Stimulated activated CD8-positive, alpha-beta memory T cell treated with anti-CD3 and anti-CD28 coated beads, Interleukin-7, amount 100 ng/mL, for 4 hours (primary cell): ENCODE results near the gene APCDD1.
"Not testable (repeated sequence)": the region's sequence is repeated elsewhere in the genome, so short reads cannot be mapped to it uniquely, and the experiment has no call there.

Source experiments
- DNase-seq, 2 donors: peaks; one replicate each; pipeline ENCODE4 v3.0.0-alpha.2; 2020; ENCODE audit warnings: low read depth in 2 of 2

The APCDD1 gene

DNA sequence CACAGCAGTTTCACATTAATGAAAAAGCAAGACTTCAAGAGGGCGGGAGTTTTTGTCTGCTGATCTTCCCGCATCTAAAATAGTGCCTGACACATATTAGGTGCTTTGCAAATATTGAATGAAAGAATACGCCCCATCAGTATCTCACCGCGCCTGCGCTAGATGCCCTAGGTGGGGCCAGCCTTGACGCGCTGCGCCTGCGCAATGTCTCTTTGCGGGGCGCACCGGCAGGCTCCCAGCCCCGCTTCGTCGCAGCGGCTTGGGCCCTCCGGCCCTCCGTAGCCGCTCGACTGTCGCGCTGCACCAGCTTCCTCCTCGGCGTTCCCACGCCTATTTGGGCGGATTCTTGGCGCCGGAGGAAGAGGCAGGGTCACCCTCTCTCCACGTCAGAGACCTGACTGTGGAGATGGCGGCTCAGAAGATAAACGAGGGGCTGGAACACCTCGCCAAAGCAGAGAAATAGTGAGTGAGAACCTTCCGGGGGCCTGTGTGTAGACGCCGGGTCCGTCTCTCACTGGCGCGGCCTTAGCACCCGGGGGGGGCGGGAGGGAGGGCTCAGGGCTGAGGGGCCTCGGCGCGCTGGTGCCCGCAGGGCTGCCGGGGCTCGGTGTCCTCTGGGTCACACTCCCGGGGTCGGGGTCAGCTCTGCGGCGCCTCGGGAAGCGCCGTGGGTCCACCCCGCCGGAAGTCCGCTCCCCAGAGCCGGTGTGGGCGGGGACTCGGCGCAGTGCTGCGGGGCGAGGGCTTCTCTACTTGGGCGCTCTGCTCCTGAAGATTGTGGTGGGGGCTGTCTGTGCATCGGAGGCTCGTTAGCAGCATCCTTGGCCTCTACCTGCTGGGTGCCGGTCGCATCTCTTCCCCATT, 71.5 kb downstream of the APCDD1 start, which contains the start of gene NAPG:
TSS of gene NAPG (plus strand) at position 331 of the 864 bp plus-strand sequence. CDS start at position 407, 76 bp downstream.
- peak; percentile 78 to 89 for DNase-seq

DNA sequence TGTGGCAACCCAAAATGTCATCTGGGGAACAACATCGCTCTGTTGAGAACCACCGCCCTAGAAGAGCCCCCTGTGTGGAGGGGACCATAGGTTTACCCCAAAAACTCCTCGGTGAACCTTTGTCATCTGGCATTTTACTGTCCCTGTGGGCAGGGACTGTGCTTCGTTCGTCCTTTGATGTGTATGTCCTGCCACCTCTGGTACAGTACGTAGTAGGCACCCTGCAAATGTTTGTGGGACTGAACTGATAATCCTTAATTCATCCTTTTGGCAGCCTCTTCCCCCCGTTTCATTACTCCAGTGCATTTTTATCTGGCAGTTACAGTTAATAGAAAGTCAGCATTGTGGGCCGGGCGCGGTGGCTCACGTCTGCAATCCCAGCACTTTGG, 72.1 kb downstream of the APCDD1 start:
- no peak for DNase-seq

DNA sequence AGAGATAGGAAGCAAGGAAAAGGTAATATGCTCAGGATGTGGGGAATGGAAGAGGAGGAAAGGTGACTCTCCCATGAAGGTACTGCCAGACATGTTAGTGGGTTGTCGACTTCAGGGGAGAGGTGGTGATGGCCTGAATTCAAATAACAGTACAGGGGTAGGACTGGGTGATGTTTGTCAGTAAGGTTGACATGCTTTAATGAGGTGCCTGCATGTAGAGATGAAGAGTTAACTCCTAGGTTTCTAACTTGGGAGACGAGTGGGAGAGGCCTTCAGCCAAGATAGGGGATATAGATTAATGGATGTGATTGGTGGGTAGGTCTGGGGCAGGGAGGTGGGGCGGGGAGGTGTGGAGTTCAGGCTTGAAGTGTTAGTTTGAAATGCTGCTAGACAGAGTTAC, 74.0 kb downstream of the APCDD1 start:
- DNase-seq, result no peak

DNA sequence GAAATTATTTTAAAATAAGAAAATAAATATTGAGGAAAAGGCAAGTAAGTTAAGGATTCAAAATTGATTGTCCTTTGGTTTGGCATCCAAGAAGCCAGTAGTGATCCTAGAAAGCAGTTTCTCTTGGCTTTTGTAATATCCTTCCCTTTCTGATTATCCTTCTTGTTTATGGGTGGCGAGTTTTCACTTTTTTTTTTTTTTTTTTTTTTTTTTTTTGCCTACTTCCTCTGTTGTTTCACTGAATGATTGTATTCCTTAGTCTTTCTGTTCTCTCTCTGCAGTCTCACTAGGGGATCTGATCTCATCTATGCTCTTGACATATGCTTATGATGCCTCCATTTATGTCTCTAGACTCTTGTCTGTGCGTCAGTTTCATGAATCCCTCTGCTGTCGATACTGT, 75.6 kb downstream of the APCDD1 start:
- no peak for DNase-seq

DNA sequence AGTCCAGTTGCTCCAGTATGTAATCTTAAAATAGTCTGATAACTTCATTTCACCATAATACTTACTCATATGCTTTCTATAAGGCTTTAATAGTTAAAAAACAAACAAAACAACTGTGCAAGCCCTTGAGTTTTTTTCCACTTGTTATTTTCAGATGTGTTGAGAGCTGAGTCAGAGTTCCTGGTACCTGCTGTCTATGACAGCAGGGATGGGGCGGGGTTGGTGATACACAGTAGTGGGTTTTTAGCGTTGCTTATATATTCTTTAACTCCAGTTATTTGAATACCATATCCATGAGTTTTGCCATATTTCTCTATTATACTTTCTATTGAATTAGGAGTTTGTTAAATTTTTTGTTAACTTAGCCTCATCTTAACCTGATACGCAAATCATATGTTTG, 76.4 kb downstream of the APCDD1 start:
- peak in 1 of 2 donors; percentile 25 for DNase-seq

DNA sequence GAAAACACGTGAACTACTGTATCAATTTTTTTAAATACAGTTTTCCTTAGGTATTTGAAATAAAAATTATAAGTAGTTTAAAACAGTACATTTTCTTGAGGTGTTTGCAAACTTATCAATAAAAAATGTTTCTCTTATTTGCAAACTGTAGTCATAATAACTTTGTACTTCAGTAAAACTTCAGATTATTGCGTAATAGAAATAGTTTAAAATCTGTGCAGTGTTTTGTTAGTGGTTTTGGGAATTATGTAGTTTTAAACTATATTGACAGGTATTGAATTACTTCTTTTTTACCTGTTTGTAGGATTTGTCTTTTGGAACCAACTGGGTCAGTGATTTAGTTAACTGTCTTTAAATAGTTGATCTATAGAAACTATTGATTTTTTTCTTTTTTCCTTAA, 78.7 kb downstream of the APCDD1 start:
- no peak for DNase-seq

DNA sequence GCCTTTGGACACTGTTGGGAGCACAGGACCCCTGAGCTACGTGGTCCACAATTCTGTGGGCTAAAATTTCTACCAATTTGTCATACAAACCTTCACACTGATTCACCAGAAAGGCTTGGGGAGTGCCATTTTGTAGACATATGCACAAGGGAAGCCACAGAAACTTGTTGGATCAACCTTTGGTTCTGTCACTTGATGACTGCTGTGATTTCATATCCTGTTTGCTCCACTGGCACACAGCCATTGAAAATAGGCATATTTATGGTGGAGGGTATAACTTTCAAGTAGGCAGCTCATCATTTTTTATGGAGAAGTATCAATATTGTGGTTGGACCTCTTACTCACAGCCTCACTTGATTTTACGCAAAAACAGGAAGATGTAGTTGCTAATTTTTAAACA, 81.8 kb downstream of the APCDD1 start:
- no peak for DNase-seq

DNA sequence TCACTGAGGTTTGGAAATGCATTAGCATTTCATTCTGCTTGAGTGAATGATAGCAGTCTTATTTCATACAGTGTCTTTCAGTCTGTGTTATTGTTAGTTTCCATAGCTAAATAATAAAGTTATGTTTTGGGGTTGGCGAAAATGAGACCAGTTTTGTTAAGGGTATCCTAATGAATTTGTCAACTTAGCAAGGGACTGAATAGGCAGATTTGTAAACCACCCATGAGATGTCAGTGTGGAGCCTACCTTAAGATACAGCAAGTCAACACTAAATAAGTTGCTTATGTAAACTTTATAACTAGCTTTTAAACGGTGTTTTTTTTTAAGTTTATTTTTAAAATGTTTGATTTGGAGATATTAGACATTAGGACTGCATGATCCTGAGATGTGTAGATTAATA, 83.3 kb downstream of the APCDD1 start:
- no peak for DNase-seq

DNA sequence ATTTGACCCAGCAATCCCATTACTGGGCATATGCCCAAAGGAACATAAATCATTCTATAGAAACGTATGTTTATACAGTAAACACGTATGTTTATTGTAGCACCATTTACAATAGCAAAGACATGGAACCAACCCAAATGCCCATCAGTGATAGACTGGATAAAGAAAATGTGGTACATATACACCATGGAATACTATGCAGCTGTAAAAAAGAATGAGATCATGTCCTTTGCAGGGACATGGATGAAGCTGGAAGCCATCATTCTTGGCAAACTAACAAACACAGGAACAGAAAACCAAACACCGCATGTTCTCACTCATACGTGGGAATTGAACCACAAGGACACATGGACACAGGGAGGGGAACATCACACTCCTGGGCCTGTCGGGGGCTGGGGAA, 84.7 kb downstream of the APCDD1 start:
- not testable (repeated sequence) for DNase-seq
